HEK293 (cell line): Measurements from ENCODE around the gene KRT7.

Experiments used
- CTCF ChIA-PET: fragments of 350-600 bp; formaldehyde crosslinking; extraction: SDS; loops from one replicate; lab custom pipeline; 2021; ENCODE audit warnings: antibody characterized with exemption; lab: Yijun Ruan, JAX
- POLR2A ChIA-PET: fragments of 300-600 bp; formaldehyde crosslinking; extraction: SDS; loops from one replicate; lab custom pipeline; 2020; ENCODE audit warnings: antibody characterized with exemption, inconsistent platforms; lab: Yijun Ruan, JAX
- H3K27ac ChIP-seq: fragments of 200-500 bp; sonication (Bioruptor generic); 2 replicates; pipeline ENCODE4 v1.5.1; 2014; ENCODE audit warnings: low read depth, low read length, control low read depth, inconsistent platforms; ENCODE audit errors: extremely low read depth
- H3K36me3 ChIP-seq, 2 experiments: fragments of 200-500 bp in 1 of 2; sonication (Bioruptor generic) in 1 of 2; 1 replicate in 1 of 2; 2 replicates in 1 of 2; pipeline ENCODE4 v1.5.1; 2014 to 2017; ENCODE audit warnings: inconsistent platforms in 2 of 2, low read length in 2 of 2; ENCODE audit not compliant: control insufficient read depth in 2 of 2, insufficient read depth in 1 of 2
- H3K4me1 ChIP-seq: fragments of 200-500 bp; sonication (Bioruptor generic); 2 replicates; pipeline ENCODE4 v1.5.1; 2014; ENCODE audit warnings: mild to moderate bottlenecking, low read length, inconsistent platforms; ENCODE audit not compliant: control insufficient read depth, insufficient read depth
- H3K4me3 ChIP-seq: 2 replicates; pipeline ENCODE4 v1.5.1; 2011; ENCODE audit warnings: low read depth, mild to moderate bottlenecking, control low read depth, low read length, moderate library complexity
- H3K9me3 ChIP-seq: fragments of 200-500 bp; sonication (Bioruptor generic); 2 replicates; pipeline ENCODE4 v1.5.1; 2014; ENCODE audit warnings: low read depth, low read length, inconsistent platforms; ENCODE audit not compliant: control insufficient read depth, insufficient read depth
- PATZ1 ChIP-seq: fragments of 450-650 bp; formaldehyde crosslinking; IDR thresholded peaks from 2 replicates; pipeline ENCODE4 v1.5.1; 2016; ENCODE audit warnings: missing biosample characterization, missing genetic modification characterization
- PRDM4 ChIP-seq: fragments of 450-650 bp; formaldehyde crosslinking; IDR thresholded peaks from 2 replicates; pipeline ENCODE4 v1.5.1; 2017; ENCODE audit warnings: missing biosample characterization, missing genetic modification characterization
- SALL2 ChIP-seq: fragments of 450-650 bp; formaldehyde crosslinking; IDR thresholded peaks from 2 replicates; pipeline ENCODE4 v1.5.0; 2017; ENCODE audit warnings: missing biosample characterization, mild to moderate bottlenecking, missing genetic modification characterization, borderline replicate concordance
- TSHZ1 ChIP-seq: fragments of 450-650 bp; formaldehyde crosslinking; IDR thresholded peaks from 2 replicates; pipeline ENCODE4 v1.5.1; 2016; ENCODE audit warnings: missing biosample characterization, missing genetic modification characterization, borderline replicate concordance
- WT1 ChIP-seq: fragments of 450-650 bp; formaldehyde crosslinking; IDR thresholded peaks from 2 replicates; pipeline ENCODE4 v1.5.1; 2016; ENCODE audit warnings: missing biosample characterization, missing genetic modification characterization
- ZNF155 ChIP-seq: fragments of 450-650 bp; formaldehyde crosslinking; IDR thresholded peaks from 2 replicates; pipeline ENCODE4 v1.5.1; 2016; ENCODE audit warnings: missing biosample characterization, missing genetic modification characterization
- ZNF248 ChIP-seq: fragments of 450-650 bp; formaldehyde crosslinking; IDR thresholded peaks from 2 replicates; pipeline ENCODE4 v1.5.1; 2017; ENCODE audit warnings: missing biosample characterization, missing genetic modification characterization
- ZNF266 ChIP-seq: fragments of 450-650 bp; formaldehyde crosslinking; IDR thresholded peaks from 2 replicates; pipeline ENCODE4 v1.5.1; 2016; ENCODE audit warnings: missing biosample characterization, missing genetic modification characterization, low read depth
- ZNF335 ChIP-seq: fragments of 450-650 bp; formaldehyde crosslinking; conservative IDR thresholded peaks from 2 replicates; pipeline ENCODE4 v1.5.1; 2016; ENCODE audit warnings: missing biosample characterization, missing genetic modification characterization
- ZNF362 ChIP-seq: fragments of 450-650 bp; formaldehyde crosslinking; IDR thresholded peaks from 2 replicates; pipeline ENCODE4 v1.5.1; 2016; ENCODE audit warnings: missing biosample characterization, missing genetic modification characterization
- ZNF626 ChIP-seq: fragments of 450-650 bp; sonication (Bioruptor Pico); formaldehyde crosslinking; IDR thresholded peaks from 2 replicates; pipeline ENCODE4 v1.5.1; 2018; ENCODE audit warnings: missing biosample characterization, missing genetic modification characterization, inconsistent platforms
- ZNF692 ChIP-seq: fragments of 450-650 bp; formaldehyde crosslinking; IDR thresholded peaks from 2 replicates; pipeline ENCODE4 v1.5.1; 2016; ENCODE audit warnings: missing biosample characterization, missing genetic modification characterization
- ZNF701 ChIP-seq: fragments of 450-650 bp; formaldehyde crosslinking; IDR thresholded peaks from 2 replicates; pipeline ENCODE4 v1.5.1; 2016; ENCODE audit warnings: missing biosample characterization, missing genetic modification characterization
- ZSCAN23 ChIP-seq: fragments of 450-650 bp; formaldehyde crosslinking; IDR thresholded peaks from 2 replicates; pipeline ENCODE4 v1.5.1; 2016; ENCODE audit warnings: missing biosample characterization, missing genetic modification characterization
- ZSCAN30 ChIP-seq: fragments of 450-650 bp; IDR thresholded peaks from 2 replicates; pipeline ENCODE4 v1.5.1; 2018; ENCODE audit warnings: missing biosample characterization, mild to moderate bottlenecking, missing genetic modification characterization, moderate library complexity

The KRT7 gene

GRCh38 chr12:52235822-52236361 lies 2.8 kb downstream of the KRT7 start:
- Histone ChIP-seq H3K4me1 (no peaks in the 10 kb centered on the region), H3K4me3 (no peak overlapping the region), H3K9me3 (no peaks in the 10 kb centered on the region), H3K27ac (no peak overlapping the region)
- CTCF ChIA-PET, result interaction anchor here (1.0 to 6.5 kb wide), 4 partner anchors 10 to 60 kb away, joined by 3 to 29 read pairs (median 8); no protein-coding TSS in a partner anchor
- POLR2A ChIA-PET, result no interaction called here
- no peak for TF ChIP-seq ZSCAN30 (tag by site-specific recombination)
- TF ChIP-seq PRDM4 (tag by site-specific recombination), result no peak
- no peak for TF ChIP-seq SALL2
- TF ChIP-seq ZNF692 (tag by site-specific recombination), result no peak
- no peak for TF ChIP-seq ZNF155
- TF ChIP-seq WT1 (tag by site-specific recombination), result no peak
- no peak for TF ChIP-seq ZSCAN23 (tag by site-specific recombination)
- no peak for TF ChIP-seq ZNF335 (tag by site-specific recombination)
- TF ChIP-seq ZNF626 (tag by site-specific recombination), result no peak
- TF ChIP-seq PATZ1 (tag by site-specific recombination), result no peak
- no peak for TF ChIP-seq ZNF248 (tag by site-specific recombination)
- TF ChIP-seq ZNF362, result no peak
- no peak for TF ChIP-seq ZNF701 (tag by site-specific recombination)
- TF ChIP-seq ZNF266 (tag by site-specific recombination), result no peak
- TF ChIP-seq TSHZ1 (tag by site-specific recombination), result no peak
- TF ChIP-seq, all 188 proteins: peak for 0
- H3K36me3 ChIP-seq, result no peaks in the 10 kb centered on the region
